HEK293 (cell line): ENCODE results near the gene COASY.

ENCODE experiments used
- CTCF ChIP-seq: fragments of 450-650 bp; formaldehyde crosslinking; IDR thresholded peaks from 2 replicates; pipeline ENCODE4 v1.5.1; 2016; ENCODE audit warnings: missing biosample characterization, missing genetic modification characterization
- SCRT2 ChIP-seq: fragments of 450-650 bp; formaldehyde crosslinking; IDR thresholded peaks from 2 replicates; pipeline ENCODE4 v1.5.1; 2016; ENCODE audit warnings: missing biosample characterization, missing genetic modification characterization
- ZNF239 ChIP-seq: fragments of 450-650 bp; formaldehyde crosslinking; IDR thresholded peaks from 2 replicates; pipeline ENCODE4 v1.5.1; 2016; ENCODE audit warnings: missing biosample characterization, missing genetic modification characterization
- ZNF274 ChIP-seq, 2 experiments: fragments of 200-500 bp in 1 of 2; fragments of 450-650 bp in 1 of 2; sonication (Bioruptor generic) in 1 of 2; formaldehyde crosslinking in 1 of 2; IDR thresholded peaks; 2 replicates each; pipeline versions ENCODE4 v1.5.1 to v1.6.1; 2014 to 2016; ENCODE audit warnings: borderline replicate concordance in 1 of 2, inconsistent platforms in 1 of 2, low read length in 1 of 2, missing biosample characterization in 1 of 2, missing genetic modification characterization in 1 of 2
- ZNF530 ChIP-seq: fragments of 450-650 bp; formaldehyde crosslinking; IDR thresholded peaks from 2 replicates; pipeline ENCODE4 v1.5.1; 2016; ENCODE audit warnings: low read depth, missing biosample characterization, missing genetic modification characterization
- TF ChIP-seq, protein P1 (sequence below): fragments of 450-650 bp; formaldehyde crosslinking; IDR thresholded peaks from 2 replicates; pipeline ENCODE4 v1.5.1; 2016; ENCODE audit warnings: missing biosample characterization, missing genetic modification characterization
- TF ChIP-seq, protein P2 (sequence below): fragments of 450-650 bp; formaldehyde crosslinking; IDR thresholded peaks from 2 replicates; pipeline ENCODE4 v1.5.1; 2016; ENCODE audit warnings: missing biosample characterization, missing genetic modification characterization, low read depth
- TF ChIP-seq, protein P3 (sequence below): fragments of 450-650 bp; formaldehyde crosslinking; IDR thresholded peaks from 2 replicates; pipeline ENCODE4 v1.5.1; 2016; ENCODE audit warnings: missing biosample characterization, missing genetic modification characterization
- TF ChIP-seq, protein P4 (sequence below): fragments of 450-650 bp; formaldehyde crosslinking; IDR thresholded peaks from 2 replicates; pipeline ENCODE4 v1.5.1; 2016; ENCODE audit warnings: missing biosample characterization, missing genetic modification characterization

DNA sequence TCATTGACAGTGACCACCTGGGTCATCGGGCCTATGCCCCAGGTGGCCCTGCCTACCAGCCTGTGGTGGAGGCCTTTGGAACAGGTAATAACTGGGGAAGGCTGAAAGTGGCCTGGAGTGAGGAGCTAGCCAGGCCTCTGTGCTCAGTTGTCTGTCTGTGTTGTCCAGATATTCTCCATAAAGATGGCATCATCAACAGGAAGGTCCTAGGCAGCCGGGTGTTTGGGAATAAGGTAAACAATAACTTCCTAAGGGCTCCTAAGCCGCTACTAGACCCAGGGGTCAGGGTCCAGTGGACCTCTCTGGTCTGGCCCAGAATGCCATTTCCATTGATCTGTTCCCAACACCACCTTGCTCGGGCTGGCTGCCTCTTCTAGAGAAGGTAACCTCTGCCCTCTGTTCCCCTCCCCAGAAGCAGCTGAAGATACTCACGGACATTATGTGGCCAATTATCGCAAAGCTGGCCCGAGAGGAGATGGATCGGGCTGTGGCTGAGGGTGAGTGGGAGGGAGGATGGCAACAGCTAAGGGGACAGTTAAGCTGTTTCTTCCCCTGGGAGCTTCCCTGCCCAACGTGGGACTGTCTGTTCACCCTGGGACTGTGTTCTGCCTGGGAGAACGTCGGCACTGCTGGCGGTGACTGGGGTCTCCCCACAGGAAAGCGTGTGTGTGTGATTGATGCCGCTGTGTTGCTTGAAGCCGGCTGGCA, 3.0 kb downstream of the COASY start:
- TF ChIP-seq CTCF (tag by site-specific recombination) (no peak), SCRT2 (no peak), ZNF239 (tag by site-specific recombination) (no peak), ZNF530 (tag by site-specific recombination) (no peak), ZNF274 (IDR thresholded peaks at IDR 0.05; ENCODE audit: low read length) (no peak), ZNF274 (tag by site-specific recombination; IDR thresholded peaks at IDR 0.05; ENCODE audit: borderline replicate concordance) (no peak)
- TF ChIP-seq, protein P1, sequence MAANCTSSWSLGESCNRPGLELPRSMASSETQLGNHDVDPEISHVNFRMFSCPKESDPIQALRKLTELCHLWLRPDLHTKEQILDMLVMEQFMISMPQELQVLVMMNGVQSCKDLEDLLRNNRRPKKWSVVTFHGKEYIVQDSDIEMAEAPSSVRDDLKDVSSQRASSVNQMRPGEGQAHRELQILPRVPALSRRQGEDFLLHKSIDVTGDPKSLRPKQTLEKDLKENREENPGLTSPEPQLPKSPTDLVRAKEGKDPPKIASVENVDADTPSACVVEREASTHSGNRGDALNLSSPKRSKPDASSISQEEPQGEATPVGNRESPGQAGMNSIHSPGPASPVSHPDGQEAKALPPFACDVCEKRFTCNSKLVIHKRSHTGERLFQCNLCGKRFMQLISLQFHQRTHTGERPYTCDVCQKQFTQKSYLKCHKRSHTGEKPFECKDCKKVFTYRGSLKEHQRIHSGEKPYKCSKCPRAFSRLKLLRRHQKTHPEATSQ (tag by site-specific recombination): no peak
- TF ChIP-seq, protein P2, sequence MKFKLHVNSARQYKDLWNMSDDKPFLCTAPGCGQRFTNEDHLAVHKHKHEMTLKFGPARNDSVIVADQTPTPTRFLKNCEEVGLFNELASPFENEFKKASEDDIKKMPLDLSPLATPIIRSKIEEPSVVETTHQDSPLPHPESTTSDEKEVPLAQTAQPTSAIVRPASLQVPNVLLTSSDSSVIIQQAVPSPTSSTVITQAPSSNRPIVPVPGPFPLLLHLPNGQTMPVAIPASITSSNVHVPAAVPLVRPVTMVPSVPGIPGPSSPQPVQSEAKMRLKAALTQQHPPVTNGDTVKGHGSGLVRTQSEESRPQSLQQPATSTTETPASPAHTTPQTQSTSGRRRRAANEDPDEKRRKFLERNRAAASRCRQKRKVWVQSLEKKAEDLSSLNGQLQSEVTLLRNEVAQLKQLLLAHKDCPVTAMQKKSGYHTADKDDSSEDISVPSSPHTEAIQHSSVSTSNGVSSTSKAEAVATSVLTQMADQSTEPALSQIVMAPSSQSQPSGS (tag by site-specific recombination): no peak
- TF ChIP-seq, protein P3, sequence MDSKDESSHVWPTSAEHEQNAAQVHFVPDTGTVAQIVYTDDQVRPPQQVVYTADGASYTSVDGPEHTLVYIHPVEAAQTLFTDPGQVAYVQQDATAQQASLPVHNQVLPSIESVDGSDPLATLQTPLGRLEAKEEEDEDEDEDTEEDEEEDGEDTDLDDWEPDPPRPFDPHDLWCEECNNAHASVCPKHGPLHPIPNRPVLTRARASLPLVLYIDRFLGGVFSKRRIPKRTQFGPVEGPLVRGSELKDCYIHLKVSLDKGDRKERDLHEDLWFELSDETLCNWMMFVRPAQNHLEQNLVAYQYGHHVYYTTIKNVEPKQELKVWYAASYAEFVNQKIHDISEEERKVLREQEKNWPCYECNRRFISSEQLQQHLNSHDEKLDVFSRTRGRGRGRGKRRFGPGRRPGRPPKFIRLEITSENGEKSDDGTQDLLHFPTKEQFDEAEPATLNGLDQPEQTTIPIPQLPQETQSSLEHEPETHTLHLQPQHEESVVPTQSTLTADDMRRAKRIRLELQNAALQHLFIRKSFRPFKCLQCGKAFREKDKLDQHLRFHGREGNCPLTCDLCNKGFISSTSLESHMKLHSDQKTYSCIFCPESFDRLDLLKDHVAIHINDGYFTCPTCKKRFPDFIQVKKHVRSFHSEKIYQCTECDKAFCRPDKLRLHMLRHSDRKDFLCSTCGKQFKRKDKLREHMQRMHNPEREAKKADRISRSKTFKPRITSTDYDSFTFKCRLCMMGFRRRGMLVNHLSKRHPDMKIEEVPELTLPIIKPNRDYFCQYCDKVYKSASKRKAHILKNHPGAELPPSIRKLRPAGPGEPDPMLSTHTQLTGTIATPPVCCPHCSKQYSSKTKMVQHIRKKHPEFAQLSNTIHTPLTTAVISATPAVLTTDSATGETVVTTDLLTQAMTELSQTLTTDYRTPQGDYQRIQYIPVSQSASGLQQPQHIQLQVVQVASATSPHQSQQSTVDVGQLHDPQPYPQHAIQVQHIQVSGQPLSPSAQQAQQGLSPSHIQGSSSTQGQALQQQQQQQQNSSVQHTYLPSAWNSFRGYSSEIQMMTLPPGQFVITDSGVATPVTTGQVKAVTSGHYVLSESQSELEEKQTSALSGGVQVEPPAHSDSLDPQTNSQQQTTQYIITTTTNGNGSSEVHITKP: no peak
- TF ChIP-seq, protein P4, sequence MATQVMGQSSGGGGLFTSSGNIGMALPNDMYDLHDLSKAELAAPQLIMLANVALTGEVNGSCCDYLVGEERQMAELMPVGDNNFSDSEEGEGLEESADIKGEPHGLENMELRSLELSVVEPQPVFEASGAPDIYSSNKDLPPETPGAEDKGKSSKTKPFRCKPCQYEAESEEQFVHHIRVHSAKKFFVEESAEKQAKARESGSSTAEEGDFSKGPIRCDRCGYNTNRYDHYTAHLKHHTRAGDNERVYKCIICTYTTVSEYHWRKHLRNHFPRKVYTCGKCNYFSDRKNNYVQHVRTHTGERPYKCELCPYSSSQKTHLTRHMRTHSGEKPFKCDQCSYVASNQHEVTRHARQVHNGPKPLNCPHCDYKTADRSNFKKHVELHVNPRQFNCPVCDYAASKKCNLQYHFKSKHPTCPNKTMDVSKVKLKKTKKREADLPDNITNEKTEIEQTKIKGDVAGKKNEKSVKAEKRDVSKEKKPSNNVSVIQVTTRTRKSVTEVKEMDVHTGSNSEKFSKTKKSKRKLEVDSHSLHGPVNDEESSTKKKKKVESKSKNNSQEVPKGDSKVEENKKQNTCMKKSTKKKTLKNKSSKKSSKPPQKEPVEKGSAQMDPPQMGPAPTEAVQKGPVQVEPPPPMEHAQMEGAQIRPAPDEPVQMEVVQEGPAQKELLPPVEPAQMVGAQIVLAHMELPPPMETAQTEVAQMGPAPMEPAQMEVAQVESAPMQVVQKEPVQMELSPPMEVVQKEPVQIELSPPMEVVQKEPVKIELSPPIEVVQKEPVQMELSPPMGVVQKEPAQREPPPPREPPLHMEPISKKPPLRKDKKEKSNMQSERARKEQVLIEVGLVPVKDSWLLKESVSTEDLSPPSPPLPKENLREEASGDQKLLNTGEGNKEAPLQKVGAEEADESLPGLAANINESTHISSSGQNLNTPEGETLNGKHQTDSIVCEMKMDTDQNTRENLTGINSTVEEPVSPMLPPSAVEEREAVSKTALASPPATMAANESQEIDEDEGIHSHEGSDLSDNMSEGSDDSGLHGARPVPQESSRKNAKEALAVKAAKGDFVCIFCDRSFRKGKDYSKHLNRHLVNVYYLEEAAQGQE (tag by site-specific recombination): no peak
